HG02678 (cell line): ENCODE data around the gene ROCK1.

Experiments used
- ATAC-seq: cut with Tn5 transposase; IDR thresholded peaks from one replicate; pipeline ENCODE4 v1.9.1; 2021; ENCODE audit warnings: mild to moderate bottlenecking, moderate library complexity; ENCODE audit not compliant: unreplicated experiment

Gene ROCK1

DNA sequence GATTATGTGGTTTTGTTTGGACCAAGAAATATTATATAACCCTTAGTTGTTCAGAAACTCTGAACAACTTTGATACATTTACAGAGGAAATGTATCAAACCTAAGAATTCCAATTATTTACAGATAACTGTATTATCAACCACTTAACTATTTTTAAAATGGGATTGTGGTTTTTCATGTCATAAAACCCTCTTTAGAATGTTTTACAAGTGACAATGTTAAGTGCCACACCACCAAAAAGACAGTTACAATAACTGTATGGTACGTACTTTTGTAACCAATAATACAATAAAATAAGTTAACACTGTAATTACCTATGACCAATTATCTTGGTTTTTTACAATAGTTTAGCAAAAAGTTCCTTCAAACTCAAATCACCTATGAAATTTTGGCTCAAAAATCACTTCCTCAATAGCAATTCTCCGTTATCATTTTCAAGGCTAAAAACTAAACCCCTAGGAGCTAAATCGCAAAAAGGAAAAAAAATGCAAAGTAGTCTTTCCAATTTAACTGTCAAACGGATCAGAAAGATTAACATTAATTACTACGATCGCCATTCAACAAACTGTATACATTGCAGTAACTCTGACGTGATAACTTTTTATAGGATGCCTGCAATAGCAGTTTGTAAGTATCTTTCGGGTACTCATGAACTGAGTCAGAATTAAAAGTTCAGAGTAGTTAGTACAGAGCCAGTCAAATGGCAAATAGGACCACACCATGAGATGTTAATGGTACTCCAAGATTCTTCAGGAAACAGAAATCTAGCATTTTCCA lies 1.5 kb downstream of the ROCK1 start:
- no peak for ATAC-seq

DNA sequence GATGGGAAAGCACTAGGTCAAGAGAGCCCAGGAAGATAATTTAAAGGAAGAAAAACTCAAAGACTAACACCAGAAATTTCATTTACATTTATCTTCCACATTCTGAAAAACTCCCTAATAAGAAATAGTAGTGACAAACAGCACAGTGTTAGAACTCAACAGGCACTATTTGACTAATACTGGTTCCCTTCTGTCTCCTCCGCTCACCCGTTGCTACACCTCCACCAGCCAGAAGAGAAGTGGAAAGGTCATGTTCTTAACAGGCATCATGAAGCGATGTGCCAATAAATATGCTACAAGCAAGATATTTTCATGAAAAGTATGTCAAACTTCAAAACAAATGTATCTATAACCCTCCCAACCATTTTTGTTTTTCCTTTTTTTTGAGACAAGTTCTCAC lies 5.7 kb downstream of the ROCK1 start:
- ATAC-seq = peak; percentile 54

DNA sequence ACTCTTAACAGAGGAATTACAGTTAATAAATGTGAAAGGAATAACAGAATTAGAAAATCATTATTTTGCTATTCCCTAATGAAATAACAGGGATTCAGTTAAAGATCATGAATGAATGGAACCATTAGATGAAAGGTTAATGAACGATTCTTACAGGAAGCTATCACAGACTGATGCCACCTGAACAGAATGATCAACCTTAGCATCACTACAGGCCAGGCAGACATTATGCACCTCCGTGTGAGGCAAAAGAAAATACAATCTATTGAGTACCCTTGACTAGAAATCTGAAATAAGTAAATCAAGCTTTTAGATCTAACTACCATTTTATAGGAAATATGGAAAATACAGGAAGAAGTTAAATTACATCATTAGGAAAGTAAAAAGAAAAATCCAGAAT lies 10.4 kb downstream of the ROCK1 start:
- ATAC-seq = no peak

DNA sequence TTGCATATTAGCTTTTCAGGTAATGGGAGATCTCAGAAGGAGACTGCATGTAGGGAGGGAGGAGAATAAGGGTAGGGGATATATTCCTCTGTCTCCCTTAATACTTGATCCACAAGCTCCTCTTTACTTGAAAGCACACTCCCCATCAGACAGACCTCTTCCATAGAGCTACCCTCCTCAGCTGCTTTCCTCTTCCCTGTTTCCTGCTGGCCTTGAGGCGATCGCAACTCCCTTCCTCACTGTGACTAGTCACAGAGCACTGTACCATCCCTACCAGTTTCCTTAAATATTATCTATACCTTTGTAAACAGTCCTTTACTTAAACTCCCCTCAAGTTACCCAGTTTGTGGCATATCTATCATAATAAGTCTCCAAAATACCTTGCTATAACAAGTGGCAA lies 10.9 kb downstream of the ROCK1 start:
- ATAC-seq = no peak

DNA sequence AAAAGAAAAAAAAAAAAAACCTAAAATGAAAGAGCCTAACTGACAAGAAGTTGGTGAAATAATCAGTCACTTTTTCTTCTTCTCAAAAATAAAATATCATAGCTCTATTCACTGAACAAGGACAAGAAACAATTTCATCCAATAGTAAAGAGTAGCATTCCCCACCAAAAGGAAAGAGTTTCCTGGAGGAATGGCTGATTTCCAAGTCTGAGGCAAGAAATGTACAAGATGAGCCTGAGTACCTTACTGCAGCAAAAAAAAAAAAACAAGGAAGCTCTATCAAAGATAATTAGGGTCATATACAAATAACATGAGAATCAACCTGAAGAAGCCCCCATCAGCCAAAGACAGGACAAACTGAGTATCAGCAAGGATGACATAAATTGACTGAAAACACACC lies 11.5 kb downstream of the ROCK1 start:
- no peak for ATAC-seq

- peak; percentile 86 for ATAC-seq
These were observed 12.2 kb downstream of the ROCK1 start for GRCh38 chr18:21099442-21099841.

DNA sequence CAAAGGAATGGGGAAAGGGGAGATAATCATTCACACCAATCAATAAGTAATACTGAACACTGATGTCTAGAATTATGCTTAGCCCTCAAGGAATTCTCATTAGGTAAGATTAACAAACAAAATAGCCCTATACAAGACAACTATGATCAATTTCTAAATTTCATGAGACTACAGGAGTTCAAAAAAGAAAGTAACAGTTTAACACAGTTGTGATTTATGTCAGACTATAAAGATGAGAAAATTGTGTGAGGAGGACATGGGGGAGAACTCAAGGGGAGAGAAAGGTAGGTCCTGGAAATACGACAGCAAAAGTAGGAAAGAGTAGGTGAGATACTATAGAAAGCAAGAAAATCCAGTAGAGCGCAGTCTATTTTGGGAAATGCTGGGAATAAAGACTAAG lies 14.9 kb downstream of the ROCK1 start:
- no peak for ATAC-seq

DNA sequence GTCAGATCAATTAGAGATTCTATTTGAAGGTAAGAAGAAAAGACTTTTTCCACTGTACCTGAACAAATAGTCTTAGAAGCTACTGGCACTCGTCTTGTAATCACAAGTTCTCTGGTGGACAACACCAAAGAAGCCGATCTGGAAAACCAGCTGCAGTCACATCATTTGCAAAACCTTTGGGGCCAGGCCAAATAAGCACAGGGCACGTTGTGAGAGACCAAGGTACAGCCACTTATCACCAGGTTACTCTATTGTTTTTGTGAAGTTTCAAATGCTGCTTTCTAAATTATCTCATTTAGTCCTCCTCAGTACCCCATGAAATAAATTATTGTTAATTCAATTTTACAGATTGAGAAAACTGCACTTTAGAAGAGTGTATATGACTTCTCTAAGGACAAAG lies 18.5 kb downstream of the ROCK1 start:
- no peak for ATAC-seq

DNA sequence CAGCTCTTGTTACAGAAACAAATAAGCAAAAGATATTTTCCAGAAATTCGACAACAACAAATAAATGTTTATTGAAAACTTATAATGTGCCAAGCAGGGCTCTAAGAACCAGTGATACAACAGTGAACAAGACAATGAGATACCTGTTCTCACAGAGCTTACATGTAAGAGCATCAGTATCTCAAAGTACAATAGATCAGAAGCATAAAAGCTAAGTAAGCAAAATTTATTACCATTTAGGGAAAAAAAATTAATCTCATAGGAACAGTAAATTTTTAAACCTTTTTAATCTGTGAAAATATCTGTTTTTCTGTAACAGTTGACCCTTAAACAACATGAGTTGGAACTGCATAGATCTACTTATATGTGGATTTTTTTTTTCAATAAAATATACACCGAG lies 20.9 kb downstream of the ROCK1 start:
- ATAC-seq = no peak

- ATAC-seq = no peak
These were observed 25.9 kb downstream of the ROCK1 start for GRCh38 chr18:21085579-21086166.

GRCh38 chr18:21084511-21085078 lies 27.0 kb downstream of the ROCK1 start:
- ATAC-seq = no peak

DNA sequence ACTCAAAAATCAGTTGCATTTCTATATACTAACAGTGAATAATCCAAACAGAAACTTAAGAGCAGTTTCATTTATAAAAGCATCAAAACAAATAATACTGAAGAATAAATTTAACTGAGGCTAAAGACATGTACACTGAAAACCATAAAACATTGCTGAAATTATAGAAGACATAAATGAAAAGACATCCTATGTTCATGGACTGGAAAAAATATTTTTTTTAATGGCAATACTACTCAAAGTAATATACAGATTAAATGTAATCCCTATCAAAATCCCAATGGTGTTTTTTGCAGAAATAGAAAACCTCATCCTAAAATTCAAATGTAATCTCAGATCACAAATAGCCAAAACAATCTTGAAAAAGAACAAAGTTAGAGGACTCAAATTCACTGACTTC lies 28.6 kb downstream of the ROCK1 start:
- no peak for ATAC-seq

GRCh38 chr18:21081426-21081825 lies 30.2 kb downstream of the ROCK1 start:
- ATAC-seq = no peak

GRCh38 chr18:21080576-21080975 lies 31.0 kb downstream of the ROCK1 start:
- ATAC-seq = no peak

GRCh38 chr18:21074336-21075323 lies 37.0 kb downstream of the ROCK1 start:
- ATAC-seq = no peak

- ATAC-seq = no peak
These were observed 38.4 kb downstream of the ROCK1 start for GRCh38 chr18:21073180-21073579.

DNA sequence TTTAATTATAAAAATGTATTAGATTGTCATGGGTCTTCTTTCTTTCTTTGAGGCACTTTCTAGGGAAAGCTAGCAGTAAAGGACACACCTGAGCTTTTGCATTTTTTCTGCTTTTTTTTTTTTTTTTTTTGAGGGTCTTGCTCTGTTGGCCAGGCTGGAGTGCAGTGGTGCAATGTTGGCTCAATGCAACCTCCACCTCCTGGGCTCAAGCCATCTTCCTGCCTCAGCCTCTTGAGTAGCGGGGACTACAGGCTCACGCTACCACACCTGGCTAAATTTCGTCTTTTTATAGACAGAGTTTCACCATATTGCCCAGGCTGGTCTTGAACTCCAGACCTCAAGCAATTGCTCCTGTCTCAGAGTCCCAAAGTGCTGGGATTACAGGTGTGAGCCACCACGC lies 40.5 kb downstream of the ROCK1 start:
- no peak for ATAC-seq

DNA sequence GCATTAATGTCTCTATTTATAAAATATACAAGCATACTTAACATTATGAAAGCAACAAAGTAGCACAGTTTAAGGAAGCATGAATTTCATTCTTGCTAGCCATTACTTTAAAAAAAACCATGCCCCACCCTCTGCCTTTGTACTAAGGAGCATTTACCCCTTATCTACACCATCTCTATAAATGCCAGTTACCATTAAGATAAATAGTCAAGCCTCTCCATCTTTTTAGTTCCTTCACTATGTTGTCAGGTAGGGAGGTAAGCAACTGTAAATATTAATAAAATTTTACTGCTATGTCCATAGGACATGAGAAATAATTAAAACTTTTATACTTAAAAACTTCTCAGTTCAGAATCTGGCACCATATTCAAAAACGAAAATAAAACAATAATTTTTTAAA lies 42.1 kb downstream of the ROCK1 start:
- no peak for ATAC-seq

- no peak for ATAC-seq
These were observed 47.3 kb downstream of the ROCK1 start for GRCh38 chr18:21064347-21064746.

DNA sequence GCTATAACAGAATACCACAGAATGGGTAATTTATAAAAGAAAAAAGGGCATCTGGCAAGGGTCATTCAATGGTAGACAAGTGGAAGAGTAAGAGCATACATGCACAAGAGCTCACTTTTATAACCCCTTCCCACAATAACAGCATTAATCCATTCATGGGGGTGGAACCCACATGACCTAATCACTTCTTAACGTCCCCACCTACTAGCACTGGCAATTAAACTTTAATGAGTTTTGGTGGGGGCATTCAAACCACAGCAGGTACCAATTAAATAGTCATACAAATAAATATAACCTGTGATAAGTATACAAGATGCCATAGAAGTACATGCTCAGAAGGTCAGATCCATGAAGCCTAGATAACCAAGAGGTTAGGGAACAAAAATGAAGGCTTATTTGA lies 48.6 kb downstream of the ROCK1 start:
- no peak for ATAC-seq

DNA sequence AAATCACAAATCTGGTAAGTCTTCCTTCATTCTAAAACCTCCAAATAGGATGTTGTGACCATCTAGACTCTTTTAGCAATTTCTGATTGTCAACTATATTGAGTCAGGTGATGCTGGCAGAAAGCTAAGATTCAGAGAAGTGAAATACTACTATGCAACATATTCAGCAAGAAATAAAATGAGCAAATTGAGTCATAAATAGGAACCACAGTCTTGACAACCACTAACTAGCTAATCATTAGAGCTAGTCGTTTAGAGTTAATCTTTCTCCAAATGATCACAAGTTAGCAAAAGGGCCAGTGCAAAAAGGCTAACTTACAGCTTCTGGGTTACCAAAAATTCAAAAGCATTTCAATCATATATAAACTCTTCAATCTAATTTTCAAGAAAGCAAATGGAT lies 54.5 kb downstream of the ROCK1 start:
- ATAC-seq = no peak
